NK-92 (cell line): ENCODE measurements around the gene CCDC159.
"Not testable (repeated sequence)": the region's sequence is repeated elsewhere in the genome, so short reads cannot be mapped to it uniquely, and the experiment has no call there.

ENCODE experiments used
- DNase-seq: peaks from one replicate; lab custom pipeline; 2025; ENCODE audit not compliant: unreplicated experiment; lab: John Stamatoyannopoulos, UW

CCDC159 gene

DNA sequence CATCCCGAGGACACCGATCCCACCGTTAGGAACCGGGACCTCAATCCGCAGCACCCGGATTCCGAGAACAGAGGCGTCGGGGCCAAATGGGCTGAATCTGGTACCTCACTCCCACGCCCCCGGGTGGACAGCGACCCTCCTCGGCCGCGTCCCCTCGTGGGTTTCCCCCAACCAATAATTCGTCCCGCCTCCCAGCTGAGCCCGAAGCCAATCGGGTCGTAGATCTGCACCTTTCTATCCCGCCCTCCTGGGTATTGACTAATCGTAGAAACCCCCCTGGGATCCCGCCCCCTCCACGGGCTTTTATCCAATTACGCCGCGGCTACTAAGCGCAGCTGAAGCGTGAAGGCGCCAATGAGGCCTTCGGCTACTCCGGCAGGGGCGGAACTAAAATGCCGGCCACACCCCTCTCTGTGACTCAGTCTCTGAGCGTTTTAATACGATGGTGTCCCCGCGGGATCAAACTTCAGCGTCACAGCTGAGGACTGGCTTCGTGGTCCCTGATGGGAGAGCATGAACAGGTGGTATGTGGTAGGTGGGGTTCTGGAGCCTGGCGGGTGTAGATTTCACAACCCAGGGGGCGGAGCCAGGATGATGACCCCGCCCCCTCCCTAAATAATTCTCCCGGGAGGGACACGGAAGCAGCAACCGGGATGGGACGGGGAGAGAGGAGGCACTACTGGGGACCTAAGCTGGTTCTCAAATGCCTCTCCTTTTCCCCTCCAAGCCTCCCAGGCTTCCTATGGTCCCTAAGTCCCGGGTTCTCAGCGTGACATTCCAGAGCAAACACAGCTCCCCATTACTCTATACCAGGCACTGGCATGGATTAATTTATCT lies at the start of gene CCDC159, which contains the start of gene TMEM205:
Gene CCDC159, plus strand, starts transcription at position 416 of the 837 bp plus-strand sequence. Its CDS starts 88 bp downstream, at position 504.
Gene TMEM205, minus strand, starts transcription at position 165 of the 837 bp plus-strand sequence. CDS start 649 bp downstream, outside the sequence.
- peak; percentile 97 for DNase-seq

GRCh38 chr19:11299946-11300810 lies 46.1 kb upstream of the CCDC159 start:
- no peak for DNase-seq

DNA sequence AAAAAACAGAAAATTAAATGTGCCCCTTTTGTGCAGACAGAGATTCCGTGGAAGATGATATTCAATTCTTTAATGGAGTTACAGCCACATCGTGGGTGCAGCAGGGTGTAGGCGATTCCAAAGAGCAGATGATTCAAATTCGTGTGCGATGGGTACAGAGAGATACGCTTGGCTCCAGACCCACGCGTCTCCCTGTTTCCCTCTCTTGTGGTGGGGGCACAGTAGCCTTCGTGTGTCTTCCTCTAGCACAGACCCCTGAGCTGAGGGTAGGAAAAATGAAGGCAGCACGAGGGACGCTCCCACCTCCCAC lies 45.6 kb upstream of the CCDC159 start:
- DNase-seq: no peak

GRCh38 chr19:11304936-11305335 lies 41.4 kb upstream of the CCDC159 start:
- DNase-seq: no peak

DNA sequence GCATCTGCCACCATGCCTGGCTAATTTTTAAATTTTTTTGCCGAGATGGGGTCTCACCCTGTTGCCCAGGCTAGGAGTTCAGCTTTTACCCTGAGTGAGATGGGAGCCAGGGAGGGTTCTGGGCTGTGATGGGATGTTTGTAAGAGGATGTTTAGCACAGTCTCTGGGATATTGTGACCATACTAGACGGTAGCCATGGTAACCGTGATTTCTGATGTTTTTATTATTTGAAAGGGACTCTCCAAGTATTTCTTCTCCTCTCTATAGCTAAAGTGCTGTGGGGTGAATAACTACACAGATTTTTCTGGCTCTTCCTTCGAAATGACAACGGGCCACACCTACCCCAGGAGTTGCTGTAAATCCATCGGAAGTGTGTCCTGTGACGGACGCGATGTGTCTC lies 40.0 kb upstream of the CCDC159 start:
- no peak for DNase-seq

DNA sequence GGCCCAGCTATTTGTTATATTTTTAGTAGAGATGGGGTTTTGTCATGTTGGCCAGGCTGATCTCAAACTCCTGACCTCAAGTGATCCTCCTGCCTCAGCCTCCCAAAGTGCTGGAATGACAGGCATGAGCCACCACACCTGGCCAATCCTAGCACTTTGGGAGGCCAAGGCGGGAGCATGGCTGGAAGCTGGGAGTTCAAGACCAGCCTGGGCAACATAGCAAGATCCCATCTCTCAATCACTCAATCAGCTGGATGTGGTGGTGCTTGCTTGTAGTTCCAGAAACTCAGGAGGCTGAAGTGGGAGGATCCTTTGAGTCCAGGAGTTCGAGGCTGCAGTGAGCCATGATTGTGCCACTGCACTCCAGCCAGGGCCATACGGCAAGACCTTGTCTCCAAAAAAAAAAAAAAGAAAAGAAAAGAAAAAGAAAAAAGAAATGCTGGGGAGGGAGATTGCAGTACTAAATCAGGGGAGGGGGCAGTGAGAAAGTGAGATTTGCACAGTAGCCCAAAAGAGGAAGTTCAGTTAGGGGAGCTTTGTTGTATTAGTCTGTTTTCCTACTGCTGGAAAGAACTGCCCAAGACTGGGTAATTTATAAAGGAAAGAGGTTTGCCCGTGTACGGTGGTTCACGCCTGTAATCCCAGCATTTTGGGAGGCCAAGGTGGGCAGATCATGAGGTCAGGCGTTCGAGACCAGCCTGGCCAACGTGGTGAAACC lies 25.9 kb upstream of the CCDC159 start:
- DNase-seq: not testable (repeated sequence)

- no peak for DNase-seq
Observed at GRCh38 chr19:11321191-11322126, 24.9 kb upstream of the CCDC159 start.

DNA sequence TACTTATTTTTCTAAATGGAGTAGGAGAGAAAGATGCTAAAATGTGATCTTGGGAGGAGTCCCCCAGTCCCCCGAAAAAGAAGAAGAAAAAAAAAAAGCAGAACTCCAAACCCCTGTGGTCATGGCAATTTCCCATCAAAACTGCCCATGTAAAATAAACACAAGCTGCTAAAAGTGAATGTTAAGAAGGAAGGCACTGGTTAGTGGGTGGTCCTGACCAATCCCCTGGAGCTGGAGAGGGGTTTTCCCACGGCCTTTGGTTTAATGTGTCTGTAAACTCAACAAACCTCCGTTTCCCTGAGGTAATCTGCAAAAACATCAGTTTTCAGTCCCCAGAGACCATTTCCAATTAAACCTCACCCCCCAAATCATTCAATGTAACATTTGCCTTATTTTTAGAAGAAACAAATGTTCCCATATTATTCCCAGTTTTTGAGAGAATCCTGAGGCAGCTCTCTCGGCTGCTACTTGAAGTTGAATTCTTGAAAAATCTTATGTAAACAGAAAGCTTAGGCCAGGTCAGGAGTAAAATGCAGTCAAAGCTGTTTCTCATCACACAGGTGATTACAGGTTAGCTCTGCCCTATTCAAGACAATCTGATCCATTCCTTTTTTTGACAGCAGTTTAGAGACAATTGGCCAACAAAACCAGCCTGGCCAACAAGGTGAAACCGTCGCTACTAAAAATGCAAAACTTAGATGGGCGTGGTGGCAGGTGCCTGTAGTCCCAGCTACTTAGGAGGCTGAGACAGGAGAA lies 23.9 kb upstream of the CCDC159 start:
- no peak for DNase-seq

DNA sequence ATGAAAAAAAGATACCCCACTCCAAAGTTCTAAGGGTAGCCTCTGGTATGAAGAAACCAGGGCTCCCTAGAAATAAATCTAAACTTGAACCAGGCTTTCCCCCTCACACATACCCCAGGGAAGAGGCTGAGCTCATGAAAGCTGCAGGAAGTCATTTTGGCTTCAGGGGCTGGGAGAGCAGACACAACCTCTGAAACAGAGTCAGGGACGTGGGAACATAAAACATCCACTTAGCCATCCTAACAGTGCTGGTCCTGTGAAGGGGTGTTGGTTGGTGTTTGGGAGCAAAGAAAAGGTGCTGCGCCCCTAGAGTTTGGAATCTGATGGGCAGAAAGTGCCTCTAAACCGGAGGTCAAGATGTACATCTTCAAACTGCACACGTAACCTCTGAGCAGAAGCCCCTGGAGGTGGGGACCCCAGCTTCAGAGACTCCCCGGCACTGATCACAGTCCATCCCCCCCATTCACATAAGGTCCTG lies 22.7 kb upstream of the CCDC159 start:
- DNase-seq: no peak

DNA sequence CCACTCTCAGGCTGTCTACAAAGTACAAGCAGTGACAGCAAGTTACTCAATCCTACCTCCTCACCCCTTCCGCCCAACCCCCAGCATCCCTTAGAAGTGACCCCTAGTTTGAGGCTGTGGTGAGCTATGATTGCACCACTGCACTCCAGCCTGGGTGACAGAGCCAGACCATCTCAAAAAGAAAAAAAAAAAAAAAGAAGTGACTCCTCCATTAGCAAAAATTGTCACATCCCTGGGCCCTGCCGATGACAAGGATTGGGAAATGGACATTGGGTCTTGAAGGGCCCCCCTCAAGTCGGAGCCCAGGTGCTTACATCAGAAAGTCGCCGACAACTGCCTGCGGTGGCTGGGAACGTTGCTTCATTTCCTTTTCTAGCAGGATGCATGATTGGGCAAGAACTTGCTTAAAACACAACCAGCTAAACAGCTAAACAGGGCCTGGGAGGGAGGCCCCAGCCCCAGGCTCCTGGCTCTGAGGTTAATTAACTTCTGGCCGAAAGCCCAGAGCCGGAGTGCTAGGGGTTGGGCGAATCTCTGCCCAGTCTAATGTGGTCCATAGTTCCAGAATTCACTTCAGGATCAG lies 22.1 kb upstream of the CCDC159 start:
- no peak for DNase-seq

- DNase-seq: no peak
Observed at GRCh38 chr19:11324748-11325389, 21.4 kb upstream of the CCDC159 start.

- DNase-seq: no peak
Observed at GRCh38 chr19:11325544-11325943, 20.8 kb upstream of the CCDC159 start.

- no peak for DNase-seq
Observed at GRCh38 chr19:11330127-11330526, 16.2 kb upstream of the CCDC159 start.

GRCh38 chr19:11331502-11331901 lies 14.8 kb upstream of the CCDC159 start:
- no peak for DNase-seq

DNA sequence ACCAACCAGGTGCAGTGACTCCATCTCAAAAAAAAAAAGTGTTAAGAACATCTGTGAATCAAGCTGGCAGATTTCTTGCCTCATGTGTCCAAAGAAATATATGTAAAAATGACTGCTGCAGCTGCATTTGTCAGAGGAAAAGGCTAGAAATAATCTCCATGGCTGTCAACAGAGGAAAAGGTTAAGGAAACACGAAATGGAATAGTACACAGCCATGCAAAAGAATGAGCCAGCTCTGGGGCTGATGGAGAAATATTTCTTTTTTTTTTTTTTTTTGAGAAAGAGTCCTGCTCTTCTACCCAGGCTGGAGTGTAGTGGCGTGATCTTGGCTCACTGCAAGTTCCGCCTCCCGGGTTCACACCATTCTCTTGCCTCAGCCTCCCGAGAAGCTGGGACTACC lies 13.5 kb upstream of the CCDC159 start:
- no peak for DNase-seq

- not testable (repeated sequence) for DNase-seq
Observed at GRCh38 chr19:11333838-11334237, 12.5 kb upstream of the CCDC159 start.

- no peak for DNase-seq
Observed at GRCh38 chr19:11335449-11336146, 10.7 kb upstream of the CCDC159 start.

GRCh38 chr19:11337080-11337479 lies 9.2 kb upstream of the CCDC159 start:
- no peak for DNase-seq
